PC-3 (cell line): ENCODE measurements around the gene TUFM. TPM values are rescaled to one million over a fixed set of nuclear protein-coding genes. Genes with fewer than 3 reads are reported as not detected.
"Not testable (repeated sequence)": the region's sequence is repeated elsewhere in the genome, so short reads cannot be mapped to it uniquely, and the experiment has no call there.

Experiments used
- ATAC-seq: fragments of 200-7000 bp; cut with Tn5 transposase; 2 replicates; pipeline ENCODE4 v1.9.1; 2020; ENCODE audit warnings: mild to moderate bottlenecking, moderate library complexity
- BruUV-seq: library from RNA; stranded (reverse); fragments of 400-500 nt; replicated peaks from 2 replicates; lab custom pipeline; 2021; lab: Mats Ljungman, UMichigan
- CTCF ChIA-PET: fragments of 300-600 bp; sonication (Branson Sonifier 250); formaldehyde crosslinking; loops from one replicate; lab custom pipeline; 2022; ENCODE audit warnings: antibody characterized with exemption; lab: Charles Lee
- POLR2A ChIA-PET: fragments of 300-600 bp; sonication (Branson Sonifier 250); formaldehyde crosslinking; loops from one replicate; lab custom pipeline; 2022; ENCODE audit warnings: antibody characterized with exemption; ENCODE audit not compliant: unreplicated experiment; lab: Charles Lee
- DNase-seq: peaks from one replicate; pipeline ENCODE4 v3.0.0-alpha.2; 2015
- H2AFZ ChIP-seq: fragments of 300-600 bp; sonication (generic); 2 replicates; pipeline ENCODE4 v1.6.0; 2016; ENCODE audit warnings: antibody characterized with exemption, low read length
- H3F3A ChIP-seq: fragments of 300-600 bp; sonication (generic); one replicate; pipeline ENCODE4 v1.6.0; 2017; ENCODE audit warnings: antibody characterized with exemption, low read length, control low read depth, mild to moderate bottlenecking; ENCODE audit not compliant: unreplicated experiment
- H3K27ac ChIP-seq: fragments of 300-600 bp; sonication (generic); 2 replicates; pipeline ENCODE4 v1.5.1; 2016; ENCODE audit warnings: mild to moderate bottlenecking, low read length
- H3K27me3 ChIP-seq: fragments of 300-600 bp; sonication (generic); 2 replicates; pipeline ENCODE4 v1.6.1; 2016; ENCODE audit warnings: low read length, mixed read lengths
- H3K36me3 ChIP-seq: fragments of 300-600 bp; sonication (generic); 2 replicates; pipeline ENCODE4 v1.6.1; 2016; ENCODE audit warnings: low read depth, mixed run types, low read length, mixed read lengths
- H3K4me1 ChIP-seq: fragments of 300-600 bp; sonication (generic); 2 replicates; pipeline ENCODE4 v1.5.1; 2016; ENCODE audit warnings: low read length; ENCODE audit not compliant: insufficient read depth
- H3K4me2 ChIP-seq: fragments of 300-600 bp; sonication (generic); 2 replicates; pipeline ENCODE4 v1.6.0; 2016; ENCODE audit warnings: low read length
- H3K4me3 ChIP-seq: fragments of 300-600 bp; sonication (generic); 2 replicates; pipeline ENCODE4 v1.5.1; 2016; ENCODE audit warnings: mild to moderate bottlenecking, low read length, mixed read lengths
- H3K79me2 ChIP-seq: fragments of 300-600 bp; sonication (generic); 2 replicates; pipeline ENCODE4 v1.6.1; 2017; ENCODE audit warnings: low read length, mixed read lengths
- H3K9ac ChIP-seq: fragments of 300-600 bp; sonication (generic); 2 replicates; pipeline ENCODE4 v1.6.0; 2016; ENCODE audit warnings: mild to moderate bottlenecking, low read length
- H3K9me2 ChIP-seq: fragments of 300-600 bp; sonication (generic); replicated peaks from 2 replicates; pipeline ENCODE4 v1.6.1; 2016; ENCODE audit warnings: mixed run types, low read length, mixed read lengths
- H3K9me3 ChIP-seq: fragments of 300-600 bp; sonication (generic); 2 replicates; pipeline ENCODE4 v1.6.1; 2016; ENCODE audit warnings: low read length, mixed read lengths
- H4K20me1 ChIP-seq: fragments of 300-600 bp; sonication (generic); 2 replicates; pipeline ENCODE4 v1.6.1; 2016; ENCODE audit warnings: low read length, mixed read lengths
- EZH2 ChIP-seq: fragments of 300-600 bp; sonication (generic); IDR thresholded peaks from one replicate; pipeline ENCODE4 v1.6.1; 2017; ENCODE audit warnings: antibody characterized with exemption, mild to moderate bottlenecking, low read length; ENCODE audit not compliant: unreplicated experiment
- EZH2phosphoT487 ChIP-seq: fragments of 300-600 bp; sonication (generic); IDR thresholded peaks from 2 replicates; pipeline ENCODE4 v1.6.1; 2018; ENCODE audit warnings: mild to moderate bottlenecking, antibody characterized with exemption, low read length, borderline replicate concordance
- intact Hi-C: fragments of 100-400 bp; cut with micrococcal nuclease; formaldehyde crosslinking; loops from 2 replicates; pipeline ENCODE4 v1.9.0; 2023
- total RNA-seq: library from RNA; depleted of rRNA; stranded (reverse); fragments of >200 nt; gene quantifications from 2 replicates; pipeline ENCODE4 v1.2.3, GENCODE V29; 2014
- TF ChIP-seq, protein P1 (sequence below): fragments of 300-600 bp; sonication (generic); conservative IDR thresholded peaks from 2 replicates; pipeline ENCODE4 v1.5.1; 2017; ENCODE audit warnings: antibody characterized with exemption, low read depth, mild to moderate bottlenecking, low read length

The TUFM gene
- total RNA-seq, 1 experiment from 2014 or later, result 185 TPM

DNA sequence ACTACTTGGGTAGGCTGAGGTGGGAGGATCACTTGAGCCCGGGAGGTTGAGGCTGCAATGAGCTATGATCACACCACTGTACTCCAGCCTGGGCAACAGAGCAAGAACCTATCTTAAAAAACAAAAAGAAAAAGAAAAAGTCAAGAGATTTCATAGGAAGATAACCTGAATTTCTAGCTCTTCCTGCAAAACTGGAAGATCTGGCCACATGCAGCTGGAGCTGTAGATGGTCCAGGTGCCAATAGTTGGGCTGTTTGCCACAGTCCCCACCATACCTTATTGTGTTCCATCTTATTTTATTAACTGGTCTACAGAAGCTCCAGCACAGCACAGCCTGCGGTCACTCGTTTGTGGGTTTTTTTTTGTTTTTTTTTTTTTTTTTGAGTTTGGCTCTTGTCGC, 47.1 kb upstream of the TUFM start:
- Histone ChIP-seq H3K4me1 (no peaks in the 10 kb centered on the region), H3K36me3 (no peaks in the 10 kb centered on the region), H3K27me3 (no peaks in the 10 kb centered on the region), H3K27ac (no peak overlapping the region), H3K9ac (no peak overlapping the region), H3K79me2 (no peaks in the 10 kb centered on the region), H3K4me2 (no peak overlapping the region), H3F3A (no peaks in the 10 kb centered on the region), H3K9me3 (no peaks in the 10 kb centered on the region), H2AFZ (no peak overlapping the region), H4K20me1 (no peaks in the 10 kb centered on the region), H3K9me2 (no peaks in the 10 kb centered on the region), H3K4me3 (no peak overlapping the region)
- no peak for DNase-seq
- no TSS peak for BruUV-seq
- ChIA-PET CTCF (no interaction called here), POLR2A (no interaction called here)
- ATAC-seq, result no peak
- intact Hi-C loops, result no loop called here
- no peak for TF ChIP-seq EZH2phosphoT487
- no peak for TF ChIP-seq EZH2
- TF ChIP-seq, protein P1, sequence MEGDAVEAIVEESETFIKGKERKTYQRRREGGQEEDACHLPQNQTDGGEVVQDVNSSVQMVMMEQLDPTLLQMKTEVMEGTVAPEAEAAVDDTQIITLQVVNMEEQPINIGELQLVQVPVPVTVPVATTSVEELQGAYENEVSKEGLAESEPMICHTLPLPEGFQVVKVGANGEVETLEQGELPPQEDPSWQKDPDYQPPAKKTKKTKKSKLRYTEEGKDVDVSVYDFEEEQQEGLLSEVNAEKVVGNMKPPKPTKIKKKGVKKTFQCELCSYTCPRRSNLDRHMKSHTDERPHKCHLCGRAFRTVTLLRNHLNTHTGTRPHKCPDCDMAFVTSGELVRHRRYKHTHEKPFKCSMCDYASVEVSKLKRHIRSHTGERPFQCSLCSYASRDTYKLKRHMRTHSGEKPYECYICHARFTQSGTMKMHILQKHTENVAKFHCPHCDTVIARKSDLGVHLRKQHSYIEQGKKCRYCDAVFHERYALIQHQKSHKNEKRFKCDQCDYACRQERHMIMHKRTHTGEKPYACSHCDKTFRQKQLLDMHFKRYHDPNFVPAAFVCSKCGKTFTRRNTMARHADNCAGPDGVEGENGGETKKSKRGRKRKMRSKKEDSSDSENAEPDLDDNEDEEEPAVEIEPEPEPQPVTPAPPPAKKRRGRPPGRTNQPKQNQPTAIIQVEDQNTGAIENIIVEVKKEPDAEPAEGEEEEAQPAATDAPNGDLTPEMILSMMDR, result no peak

DNA sequence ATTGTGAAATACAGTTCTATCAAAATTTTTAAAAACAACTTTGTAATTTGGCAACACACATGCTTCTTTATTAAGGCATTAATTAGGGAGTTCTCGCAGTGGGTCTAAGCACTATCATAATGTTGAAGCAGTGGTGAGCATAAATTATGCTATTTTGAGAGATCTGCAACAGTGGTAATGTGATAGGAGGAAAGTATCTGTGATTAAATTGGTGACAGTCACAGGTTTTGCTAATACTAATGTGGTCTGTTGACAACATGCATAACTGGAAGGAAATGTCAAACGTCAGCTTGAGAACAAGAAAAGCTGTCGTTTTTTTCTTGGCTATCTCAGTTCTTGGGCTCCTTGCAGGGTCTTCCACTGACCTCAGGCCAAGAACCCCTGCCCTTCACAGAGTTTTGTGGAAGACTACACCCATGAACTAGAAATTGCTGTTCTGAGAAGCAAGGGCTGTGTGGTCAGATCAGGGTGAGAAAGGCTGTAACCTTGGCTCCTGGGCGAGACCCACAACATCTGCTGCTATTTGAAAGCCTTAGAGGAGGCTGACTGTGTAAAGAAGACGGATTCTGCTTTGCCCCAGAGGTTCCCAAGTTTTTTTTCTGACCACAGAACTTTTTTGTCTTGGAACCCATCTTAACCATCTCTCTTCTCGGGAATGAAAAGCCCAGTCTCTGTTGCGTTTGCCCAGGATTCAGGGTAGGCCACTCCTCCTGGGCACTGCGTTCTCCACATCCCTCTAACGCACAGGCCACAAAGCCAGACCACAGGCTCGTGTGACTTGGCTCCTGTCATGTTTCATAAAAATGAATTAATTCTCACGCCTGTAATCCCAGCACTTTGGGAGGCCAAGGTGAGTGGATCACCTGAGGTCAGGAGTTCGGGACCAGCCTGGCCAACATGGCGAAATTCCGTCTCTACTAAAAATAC, 46.1 kb upstream of the TUFM start:
- Histone ChIP-seq H3K4me1 (no peaks in the 10 kb centered on the region), H3F3A (no peaks in the 10 kb centered on the region), H3K27me3 (no peaks in the 10 kb centered on the region), H3K27ac (no peak overlapping the region), H2AFZ (no peak overlapping the region), H3K9me2 (no peaks in the 10 kb centered on the region), H3K9me3 (no peaks in the 10 kb centered on the region), H3K9ac (no peak overlapping the region), H3K4me2 (no peak overlapping the region), H3K4me3 (no peak overlapping the region), H3K79me2 (no peaks in the 10 kb centered on the region), H3K36me3 (no peaks in the 10 kb centered on the region), H4K20me1 (no peaks in the 10 kb centered on the region)
- TF ChIP-seq EZH2phosphoT487 (no peak), EZH2 (no peak)
- DNase-seq (no peak), ATAC-seq (no peak)
- POLR2A ChIA-PET, result no interaction called here
- CTCF ChIA-PET, result no interaction called here
- intact Hi-C loops, result no loop called here
- no TSS peak for BruUV-seq

DNA sequence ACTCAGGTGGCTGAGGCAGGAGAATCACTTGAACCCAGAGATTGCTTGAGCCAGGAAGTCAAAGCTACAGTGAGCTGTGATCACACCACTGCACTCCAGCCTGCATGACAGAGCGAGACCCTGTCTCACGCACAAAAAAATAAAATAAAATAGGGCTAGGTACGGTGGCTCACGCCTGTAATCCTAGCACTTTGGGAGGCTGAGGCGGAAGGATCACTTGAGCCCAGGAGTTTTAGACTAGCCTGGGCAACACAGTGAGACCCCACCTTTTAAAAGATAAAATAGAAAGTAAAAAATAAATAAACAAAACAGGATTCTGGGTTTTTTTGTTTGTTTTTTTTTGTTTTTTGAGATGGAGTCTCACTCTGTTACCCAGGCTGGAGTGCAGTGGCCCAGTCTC, 44.2 kb upstream of the TUFM start:
- H3K4me1 ChIP-seq, H3F3A ChIP-seq, H3K4me2 ChIP-seq, DNase-seq, H3K79me2 ChIP-seq, intact Hi-C loops, H3K27me3 ChIP-seq, CTCF ChIA-PET, H3K9me3 ChIP-seq, BruUV-seq, ATAC-seq, H3K4me3 ChIP-seq, H4K20me1 ChIP-seq, H3K9ac ChIP-seq, H3K9me2 ChIP-seq, H3K27ac ChIP-seq, H3K36me3 ChIP-seq, H2AFZ ChIP-seq, POLR2A ChIA-PET: not testable (repeated sequence)
